GM13977 (cell line): ENCODE data around the gene CYP2W1.

Source experiments
- DNase-seq: peaks from one replicate; pipeline ENCODE4 v3.0.0; 2012; ENCODE audit warnings: low spot score
- in situ Hi-C: fragments of 300-500 bp; cut with MboI; formaldehyde crosslinking; loops from one replicate; pipeline ENCODE4 v1.12.0; 2022; ENCODE audit warnings: low sequenced_read_pairs, low pct_unique_long_range_greater_than_20kb, mixed read lengths, inconsistent platforms; ENCODE audit not compliant: unreplicated experiment
- TF ChIP-seq, protein P1 (sequence below): IDR thresholded peaks from 2 replicates; pipeline ENCODE4 v1.5.1; 2012; ENCODE audit warnings: mild to moderate bottlenecking, control low read depth; ENCODE audit not compliant: insufficient read depth; ENCODE audit errors: extremely low read depth, missing control alignments

The CYP2W1 gene

GRCh38 chr7:1016577-1017531 is 33.9 kb downstream of the CYP2W1 start:
- DNase-seq, result no peak
- in situ Hi-C loops, result no loop called here
- TF ChIP-seq, protein P1, sequence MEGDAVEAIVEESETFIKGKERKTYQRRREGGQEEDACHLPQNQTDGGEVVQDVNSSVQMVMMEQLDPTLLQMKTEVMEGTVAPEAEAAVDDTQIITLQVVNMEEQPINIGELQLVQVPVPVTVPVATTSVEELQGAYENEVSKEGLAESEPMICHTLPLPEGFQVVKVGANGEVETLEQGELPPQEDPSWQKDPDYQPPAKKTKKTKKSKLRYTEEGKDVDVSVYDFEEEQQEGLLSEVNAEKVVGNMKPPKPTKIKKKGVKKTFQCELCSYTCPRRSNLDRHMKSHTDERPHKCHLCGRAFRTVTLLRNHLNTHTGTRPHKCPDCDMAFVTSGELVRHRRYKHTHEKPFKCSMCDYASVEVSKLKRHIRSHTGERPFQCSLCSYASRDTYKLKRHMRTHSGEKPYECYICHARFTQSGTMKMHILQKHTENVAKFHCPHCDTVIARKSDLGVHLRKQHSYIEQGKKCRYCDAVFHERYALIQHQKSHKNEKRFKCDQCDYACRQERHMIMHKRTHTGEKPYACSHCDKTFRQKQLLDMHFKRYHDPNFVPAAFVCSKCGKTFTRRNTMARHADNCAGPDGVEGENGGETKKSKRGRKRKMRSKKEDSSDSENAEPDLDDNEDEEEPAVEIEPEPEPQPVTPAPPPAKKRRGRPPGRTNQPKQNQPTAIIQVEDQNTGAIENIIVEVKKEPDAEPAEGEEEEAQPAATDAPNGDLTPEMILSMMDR, result no peak

GRCh38 chr7:1017586-1018333 is 34.8 kb downstream of the CYP2W1 start:
- in situ Hi-C loops, result no loop called here
- no peak for DNase-seq
- TF ChIP-seq, protein P1, result no peak

DNA sequence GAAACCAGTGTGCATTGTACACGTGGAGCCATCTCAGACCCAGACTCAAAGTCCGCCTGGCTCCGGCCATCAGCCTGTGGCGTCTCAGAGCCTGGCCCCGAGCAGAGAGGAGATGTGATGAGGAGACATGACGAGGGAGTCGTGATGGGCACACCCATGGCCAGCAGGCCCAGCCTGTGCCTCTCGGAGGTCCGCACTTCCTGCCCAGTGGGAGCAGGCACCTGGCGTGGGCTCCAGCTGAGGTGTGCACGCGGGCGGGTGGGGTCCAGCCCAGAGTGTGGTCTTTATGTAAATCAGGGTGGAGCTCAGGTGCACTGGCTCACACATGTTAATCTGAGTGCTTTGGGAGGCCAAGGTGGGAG is 35.3 kb downstream of the CYP2W1 start:
- in situ Hi-C loops, result no loop called here
- no peak for DNase-seq
- TF ChIP-seq, protein P1, result no peak

DNA sequence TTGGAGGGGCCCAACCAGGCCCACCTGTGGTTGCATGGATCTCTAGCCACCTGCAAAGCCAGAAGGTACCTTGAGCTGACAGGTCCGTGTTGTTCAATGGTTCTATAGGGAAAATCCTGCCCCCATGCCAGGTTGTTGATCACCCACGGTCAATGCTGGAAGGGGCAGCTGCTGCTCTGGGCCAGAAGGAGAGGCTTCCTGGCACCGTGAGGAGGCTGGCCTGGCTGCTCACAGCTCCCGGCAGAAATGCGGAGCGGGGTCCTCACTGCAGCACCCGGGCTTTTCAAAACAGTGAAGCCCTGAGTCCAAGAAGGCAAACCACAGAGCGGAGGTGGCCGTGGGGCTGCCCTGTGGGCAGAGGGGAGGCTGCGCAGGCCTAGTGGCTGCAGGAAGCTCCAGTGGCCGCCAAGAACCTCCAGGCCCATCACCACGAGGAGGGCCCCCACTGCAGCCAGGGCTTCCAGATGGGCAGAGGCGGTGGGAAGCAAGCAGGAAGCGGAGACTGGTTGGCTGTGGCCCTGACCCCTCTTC is 36.3 kb downstream of the CYP2W1 start:
- in situ Hi-C loops, result no loop called here
- TF ChIP-seq, protein P1, result no peak
- DNase-seq, result no peak

GRCh38 chr7:1019789-1020610 is 37.0 kb downstream of the CYP2W1 start:
- in situ Hi-C loops, result no loop called here
- TF ChIP-seq, protein P1, result no peak
- DNase-seq, result no peak

- TF ChIP-seq, protein P1, result peak; percentile 36
- in situ Hi-C loops, result no loop called here
- no peak for DNase-seq
These were observed 37.9 kb downstream of the CYP2W1 start for GRCh38 chr7:1020849-1021251.
